Activated T-helper 1 cell treated with Interleukin-2 at 50 U/mL for 16 hours (primary cell): Measurements from ENCODE around the gene SLC35F4.
"Not testable (repeated sequence)": the region's sequence is repeated elsewhere in the genome, so short reads cannot be mapped to it uniquely, and the experiment has no call there.

ENCODE experiments used
- DNase-seq: peaks from one replicate; pipeline ENCODE4 v3.0.0-alpha.2; 2020; ENCODE audit warnings: low read depth

SLC35F4 gene

GRCh38 chr14:57865403-57866198 lies at the start of gene SLC35F4:
Gene SLC35F4, minus strand, starts transcription at chr14:57866092.
- no peak for DNase-seq

DNA sequence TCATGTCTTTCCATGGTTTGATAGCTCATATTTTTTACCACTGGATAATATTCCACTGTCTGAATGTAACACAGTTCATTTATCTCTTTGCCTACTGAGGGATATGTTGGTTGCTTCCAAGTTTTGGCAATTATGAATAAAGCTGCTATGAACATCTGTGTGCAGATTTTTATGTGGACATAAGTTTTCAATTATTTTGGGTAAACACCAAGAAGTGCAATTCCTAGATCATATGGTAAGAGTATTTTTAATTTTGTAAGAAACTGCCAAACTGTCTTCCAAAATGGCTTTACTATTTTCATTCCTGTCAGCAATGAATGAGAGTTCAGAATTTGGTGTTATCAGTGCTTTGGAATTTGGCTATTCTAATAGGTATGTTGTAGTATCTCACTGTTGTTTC lies 43.7 kb upstream of the SLC35F4 start:
- no peak for DNase-seq

DNA sequence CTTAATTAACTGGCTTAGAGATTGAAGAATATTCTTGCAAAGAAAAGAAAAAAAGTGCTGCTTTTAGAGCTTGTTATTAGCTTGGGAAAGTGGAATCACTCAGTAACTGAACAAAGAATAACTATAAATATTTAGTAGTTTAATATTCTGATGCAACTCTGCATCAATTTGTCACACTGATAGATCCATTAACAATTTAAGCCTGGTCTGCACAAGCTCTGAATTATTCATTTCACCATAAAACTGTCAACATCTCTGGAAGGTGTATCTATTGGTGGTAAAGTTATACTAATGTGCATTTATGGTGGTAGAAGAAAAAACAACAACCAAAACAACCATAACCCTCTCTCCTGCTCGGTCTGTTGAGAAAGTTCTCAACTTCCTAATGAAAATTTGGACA lies 38.1 kb upstream of the SLC35F4 start:
- DNase-seq: no peak

GRCh38 chr14:57898837-57899572 lies 33.1 kb upstream of the SLC35F4 start:
- DNase-seq: no peak

- no peak for DNase-seq
Measured at GRCh38 chr14:57897144-57897748, 31.4 kb upstream of the SLC35F4 start.

DNA sequence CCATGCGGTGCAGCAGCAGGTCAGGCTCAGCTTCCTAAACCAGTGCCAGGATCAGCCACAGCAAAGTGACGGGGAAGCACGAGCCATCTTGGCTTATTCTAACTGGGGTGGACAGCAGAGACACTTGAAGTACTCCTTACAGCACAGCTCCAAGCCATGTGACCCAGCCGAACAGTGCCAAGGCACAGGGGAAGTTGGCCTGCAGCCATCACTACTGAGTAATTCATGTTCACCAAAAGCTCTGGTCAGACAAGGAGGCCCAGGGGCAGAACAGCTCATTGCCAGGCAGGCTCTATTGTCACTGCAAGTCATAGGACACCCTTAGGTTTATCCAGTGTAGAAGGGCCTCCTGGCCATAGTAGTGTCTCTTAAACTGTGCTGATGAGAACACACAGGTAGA lies 23.4 kb upstream of the SLC35F4 start:
- DNase-seq: no peak

DNA sequence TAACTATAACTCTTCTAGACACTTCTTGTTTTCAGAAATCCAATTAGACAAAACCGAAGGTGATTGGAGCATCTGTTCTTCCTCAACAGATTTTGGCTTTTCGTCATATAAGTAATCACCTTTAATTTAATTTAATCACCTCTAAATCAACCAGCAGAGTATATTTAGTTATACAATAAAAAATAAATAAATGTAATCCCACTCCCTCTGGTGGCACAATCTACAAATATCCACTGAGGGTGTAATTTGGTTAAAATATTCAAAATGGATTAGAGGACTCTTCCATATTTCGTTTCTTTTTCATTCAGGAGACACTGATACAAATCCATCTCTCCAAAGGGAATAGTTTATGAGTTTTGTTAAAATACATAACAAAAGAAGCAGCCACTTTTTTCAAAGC lies 18.3 kb upstream of the SLC35F4 start:
- no peak for DNase-seq

DNA sequence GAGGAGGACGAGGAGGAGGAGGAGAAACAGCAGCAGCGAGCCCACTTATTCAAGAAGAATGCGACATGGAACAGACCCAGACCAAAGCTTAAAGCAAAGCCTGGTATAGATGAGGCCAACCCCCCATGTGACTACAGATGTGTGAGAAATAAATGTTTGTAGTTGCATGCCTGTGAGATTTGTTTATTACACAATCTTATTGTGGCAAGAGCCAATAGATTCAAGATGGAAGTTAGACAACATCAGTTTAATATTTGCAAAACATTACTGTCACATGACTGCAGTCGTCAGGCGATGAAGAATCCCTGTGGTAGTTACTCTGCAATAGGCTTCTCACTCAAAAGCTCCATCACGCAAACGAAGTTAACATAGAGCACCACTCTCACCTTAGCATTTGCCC lies 17.2 kb upstream of the SLC35F4 start:
- DNase-seq: no peak

GRCh38 chr14:57879516-57879915 lies 13.6 kb upstream of the SLC35F4 start:
- DNase-seq: no peak

DNA sequence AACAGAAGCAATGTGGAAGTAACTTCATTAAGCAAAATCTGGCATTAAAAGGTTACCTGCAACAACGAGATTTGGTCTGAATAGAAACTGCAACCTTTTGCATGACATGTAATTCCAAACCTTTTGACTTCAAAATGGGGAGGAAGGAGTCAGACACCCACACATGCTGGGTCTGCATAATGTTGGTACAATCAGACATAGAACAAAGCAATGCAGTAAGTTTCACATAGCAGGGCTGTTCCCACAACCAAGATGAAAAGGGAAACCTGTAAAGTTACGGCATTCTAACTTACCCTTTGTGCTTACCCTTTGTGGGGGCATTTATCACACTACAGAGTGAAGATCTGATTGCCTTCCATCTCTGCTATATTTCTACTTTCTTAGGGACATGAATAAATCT lies 10.1 kb upstream of the SLC35F4 start:
- DNase-seq: no peak

GRCh38 chr14:57875296-57875695 lies 9.4 kb upstream of the SLC35F4 start:
- no peak for DNase-seq

GRCh38 chr14:57871459-57872080 lies 5.7 kb upstream of the SLC35F4 start:
- DNase-seq: no peak

GRCh38 chr14:57870686-57871457 lies 5.0 kb upstream of the SLC35F4 start:
- no peak for DNase-seq

- DNase-seq: no peak
Measured at GRCh38 chr14:57869617-57870016, 3.7 kb upstream of the SLC35F4 start.

GRCh38 chr14:57866199-57866705 lies 360 bp upstream of the SLC35F4 start:
- no peak for DNase-seq

DNA sequence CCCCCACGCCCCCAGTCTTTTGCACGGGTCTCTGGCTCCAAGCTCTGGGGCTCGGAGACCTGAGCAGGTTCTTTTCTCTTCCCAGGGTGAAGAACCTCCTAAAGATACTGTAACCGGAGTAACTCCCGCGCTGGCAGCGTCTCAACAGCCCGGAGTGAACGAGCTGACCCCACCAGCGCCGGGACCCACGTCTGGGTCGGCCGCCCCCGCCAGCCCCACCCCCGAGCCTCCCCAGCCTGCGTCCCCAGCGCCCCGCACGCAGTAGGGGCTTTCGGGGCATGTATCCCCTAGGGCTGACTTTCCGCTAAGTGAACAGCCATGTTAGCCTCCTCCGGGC lies 858 bp downstream of the SLC35F4 start:
- DNase-seq: no peak

DNA sequence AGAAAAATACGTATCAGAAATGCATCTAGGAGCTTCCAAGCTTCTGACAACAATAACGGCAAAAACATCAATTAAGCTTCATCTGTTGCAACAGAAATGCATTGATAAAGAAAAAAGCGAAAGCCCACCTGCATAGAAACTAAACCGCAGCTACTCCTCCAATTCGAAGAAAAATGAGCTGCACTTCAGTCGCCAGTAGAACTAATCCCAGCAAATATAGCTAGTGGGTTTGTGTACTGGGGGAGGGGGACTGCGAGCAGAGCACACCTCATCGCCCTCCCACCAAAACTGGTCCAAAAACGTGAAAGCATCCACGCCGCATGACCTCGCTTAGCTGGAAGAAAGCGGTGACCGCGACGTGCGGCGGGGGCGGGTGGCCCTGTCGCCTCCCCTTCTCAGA lies 1.2 kb downstream of the SLC35F4 start:
- DNase-seq: no peak

DNA sequence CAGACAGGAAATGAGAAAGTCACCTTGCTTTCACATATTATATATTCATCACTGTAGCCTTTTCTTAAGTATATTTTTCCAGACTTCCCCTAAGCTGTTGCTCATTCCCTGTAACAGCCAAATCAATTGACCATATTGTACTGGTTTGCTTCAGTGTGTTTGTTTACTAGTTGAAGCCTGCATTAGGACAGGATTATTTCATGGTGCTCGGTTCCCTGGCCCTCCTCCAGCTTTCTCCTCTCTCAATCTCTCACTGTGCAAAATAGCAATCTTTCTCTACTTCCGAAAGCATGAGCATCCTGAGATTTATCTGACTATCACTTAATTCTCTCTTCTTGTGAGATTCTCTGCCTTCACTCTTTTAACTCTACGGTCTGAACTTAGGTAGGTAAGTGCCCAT lies 2.4 kb downstream of the SLC35F4 start:
- DNase-seq: no peak

DNA sequence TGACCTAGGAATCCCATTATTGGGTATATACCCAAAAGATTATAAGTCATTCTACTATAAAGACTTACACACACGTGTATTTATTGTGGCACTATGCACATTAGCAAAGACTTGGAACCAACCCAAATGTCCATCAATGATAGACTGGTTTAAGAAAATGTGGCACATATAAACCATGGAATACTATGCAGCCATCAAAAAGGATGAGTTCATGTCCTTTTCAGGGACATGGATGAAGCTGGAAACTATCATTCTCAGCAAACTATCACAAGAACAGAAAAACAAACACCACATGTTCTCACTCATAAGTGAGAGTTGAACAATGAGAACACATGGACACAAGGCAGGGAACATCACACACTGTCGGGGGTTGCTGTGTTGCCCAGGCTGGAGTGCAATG lies 10.2 kb downstream of the SLC35F4 start:
- DNase-seq: not testable (repeated sequence)

GRCh38 chr14:57854571-57854970 lies 11.3 kb downstream of the SLC35F4 start:
- DNase-seq: no peak

GRCh38 chr14:57851354-57851753 lies 14.5 kb downstream of the SLC35F4 start:
- no peak for DNase-seq

GRCh38 chr14:57848786-57849185 lies 17.1 kb downstream of the SLC35F4 start:
- no peak for DNase-seq
